HG03432 (cell line): Measurements from ENCODE around the gene RSPO4.

Source experiments
- ATAC-seq: cut with Tn5 transposase; IDR thresholded peaks from one replicate; pipeline ENCODE4 v1.9.1; 2021; ENCODE audit warnings: mild to moderate bottlenecking, moderate library complexity; ENCODE audit not compliant: unreplicated experiment

The RSPO4 gene

DNA sequence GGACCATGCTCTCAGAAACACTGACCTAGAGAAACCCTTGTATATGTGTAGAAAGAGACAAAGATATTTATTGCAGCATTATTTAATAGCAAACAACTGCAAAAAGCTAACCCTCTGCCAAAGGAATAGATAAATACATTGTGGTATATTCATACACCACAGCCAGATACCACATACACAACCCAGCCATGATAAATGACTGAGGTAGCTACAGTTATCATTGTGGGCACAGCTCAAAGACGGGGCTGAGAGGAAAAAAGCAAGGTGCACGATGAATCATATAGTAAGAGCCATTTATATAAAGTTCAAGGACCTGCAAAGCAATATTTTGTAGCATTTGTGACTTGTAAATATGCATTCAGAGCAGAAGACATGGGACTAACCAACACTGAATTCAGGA is 30.8 kb downstream of the RSPO4 start:
- no peak for ATAC-seq

DNA sequence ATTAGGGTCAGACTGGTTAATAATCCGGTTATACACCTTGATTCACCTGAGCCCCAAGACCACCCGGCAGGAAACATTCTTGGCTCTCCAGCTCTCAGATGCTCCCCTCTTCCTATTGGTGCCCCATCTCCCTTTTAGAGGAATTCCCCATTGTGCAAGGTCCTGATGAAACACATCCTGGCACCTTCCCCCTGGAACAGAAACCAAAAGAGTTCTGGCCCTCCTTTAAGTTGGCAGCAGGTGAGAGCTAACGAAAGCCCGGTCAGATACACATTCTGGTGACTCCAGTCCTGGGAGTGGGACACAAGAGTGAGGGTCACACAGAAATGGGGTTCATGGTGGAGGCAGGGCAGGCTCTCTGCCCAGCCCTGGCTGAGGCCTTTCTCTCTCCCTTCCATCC is 32.2 kb downstream of the RSPO4 start:
- ATAC-seq, result no peak

DNA sequence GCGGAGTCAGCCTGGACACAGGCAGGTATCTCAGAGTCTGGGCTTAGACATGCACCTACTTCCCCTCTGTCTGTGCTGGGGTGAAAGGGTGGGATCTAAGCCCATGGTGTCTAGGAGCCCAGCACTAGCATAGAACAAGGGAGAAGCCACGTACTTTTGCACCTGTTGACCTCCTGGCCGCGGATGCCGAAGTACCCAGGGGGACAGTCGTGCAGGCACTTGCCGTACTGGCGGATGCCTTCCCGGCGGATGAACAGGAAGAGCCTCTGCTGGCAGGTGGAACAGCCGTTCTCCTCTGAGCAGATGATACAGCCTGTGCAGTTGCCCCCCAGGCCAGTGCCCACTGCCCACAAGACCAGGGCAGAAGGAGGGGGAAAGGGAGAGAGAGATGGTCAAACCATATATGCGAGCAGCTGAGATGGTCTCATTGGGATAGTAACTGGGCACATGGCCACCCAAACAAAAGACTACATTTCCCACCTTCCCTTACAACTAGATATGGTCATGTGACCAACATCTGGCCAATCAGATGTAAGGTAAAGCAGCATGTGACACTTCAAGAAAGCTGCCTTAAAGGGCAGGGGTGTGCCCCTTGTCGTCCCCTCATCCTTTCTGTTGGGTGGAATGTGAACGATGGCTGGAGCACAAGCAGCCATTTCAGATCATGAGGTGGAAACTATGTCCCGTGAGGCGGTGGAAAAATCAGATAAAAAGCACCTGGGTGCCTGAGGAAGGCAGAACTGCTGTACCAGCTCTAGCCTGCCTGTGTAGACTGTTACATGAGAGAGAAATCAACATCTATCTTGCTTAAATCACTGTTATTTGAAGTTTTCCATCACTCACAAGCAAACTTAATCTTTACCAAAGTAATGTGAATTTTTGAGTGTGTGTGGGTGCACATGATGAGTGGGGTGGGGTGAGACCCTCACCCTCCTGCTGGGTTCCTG is 34.0 kb downstream of the RSPO4 start:
- no peak for ATAC-seq

GRCh38 chr20:965956-966355 is 36.2 kb downstream of the RSPO4 start:
- ATAC-seq, result no peak

DNA sequence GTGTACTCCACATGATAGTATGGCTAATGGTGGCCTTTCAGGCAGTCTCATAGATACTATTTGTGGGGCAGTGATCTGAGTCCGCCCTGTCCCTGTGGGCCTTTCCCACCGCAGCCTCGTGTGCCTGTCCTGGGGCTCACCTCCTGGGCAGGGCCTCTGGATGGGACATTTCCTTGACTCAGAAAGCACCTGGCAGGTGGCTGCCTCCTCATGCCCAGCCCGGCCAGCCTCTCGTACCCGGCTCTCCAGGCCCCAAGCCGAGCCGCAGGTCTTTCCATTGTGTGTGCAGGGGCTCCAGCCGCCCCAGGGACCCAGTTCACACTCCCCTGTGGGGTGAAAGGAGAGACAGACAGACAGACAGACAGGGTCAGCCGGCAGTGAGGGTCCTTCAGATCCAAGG is 38.3 kb downstream of the RSPO4 start:
- no peak for ATAC-seq

- no peak for ATAC-seq
Observed at GRCh38 chr20:962683-963082, 39.4 kb downstream of the RSPO4 start.

DNA sequence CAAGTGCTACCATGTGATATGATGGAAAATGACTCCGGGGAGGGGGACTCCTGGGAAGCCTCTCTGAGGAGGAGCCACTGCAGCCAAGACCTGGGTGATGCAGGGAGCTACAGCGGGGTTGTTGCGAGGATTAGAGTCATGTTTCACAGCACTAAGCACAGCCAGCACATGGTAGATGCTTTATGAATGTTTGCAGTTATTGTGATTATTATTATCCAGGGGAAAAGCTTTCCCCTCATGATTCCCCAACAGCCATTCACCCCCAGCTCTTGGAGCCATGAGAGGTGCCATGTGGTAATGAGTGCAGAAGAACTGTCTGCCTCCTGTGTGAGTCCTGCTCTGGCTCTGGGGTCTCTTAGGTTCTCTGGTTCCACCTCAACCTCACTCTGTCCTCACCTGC is 39.9 kb downstream of the RSPO4 start:
- no peak for ATAC-seq

DNA sequence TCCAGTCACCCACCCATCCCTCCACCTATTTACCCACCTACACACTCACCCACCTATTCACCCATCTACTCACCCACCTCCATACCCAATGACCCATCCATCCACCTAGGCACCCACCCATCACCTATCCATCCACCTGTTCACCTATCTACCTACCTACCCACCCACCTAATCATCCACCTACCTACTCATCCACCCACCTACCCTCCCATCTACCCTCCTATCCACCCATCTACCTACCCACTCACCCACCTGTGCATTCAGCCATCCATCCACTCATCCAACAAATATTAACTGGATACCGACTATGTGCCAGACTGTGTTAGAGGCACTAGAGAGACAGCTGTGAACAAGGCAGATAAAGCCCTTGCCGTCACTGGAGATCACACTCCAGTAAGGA is 40.3 kb downstream of the RSPO4 start:
- no peak for ATAC-seq

- no peak for ATAC-seq
Observed at GRCh38 chr20:959996-960615, 42.0 kb downstream of the RSPO4 start.

GRCh38 chr20:958936-959815 is 42.9 kb downstream of the RSPO4 start:
- ATAC-seq, result no peak

- ATAC-seq, result no peak
Observed at GRCh38 chr20:957544-957943, 44.6 kb downstream of the RSPO4 start.

GRCh38 chr20:956330-956951 is 45.7 kb downstream of the RSPO4 start:
- ATAC-seq, result peak; percentile 67

DNA sequence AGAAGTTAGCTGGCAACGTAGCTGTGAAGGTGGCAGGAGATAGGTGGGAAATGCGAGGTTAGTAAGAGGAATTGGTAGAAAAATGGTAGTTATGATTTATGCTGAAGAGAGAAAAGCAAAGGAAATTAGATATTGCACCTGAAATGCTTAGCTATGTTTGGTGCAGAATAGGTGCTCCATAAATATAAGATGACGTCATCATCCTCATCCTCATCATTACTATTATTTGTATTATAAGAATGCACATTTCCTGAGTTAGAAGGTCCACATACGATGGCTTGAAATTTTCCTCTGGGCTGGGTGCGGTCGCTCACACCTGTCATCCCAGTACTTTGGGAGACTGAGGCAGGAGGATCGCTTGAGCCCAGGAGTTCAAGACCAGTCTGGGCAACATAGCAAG is 46.5 kb downstream of the RSPO4 start:
- ATAC-seq, result no peak

DNA sequence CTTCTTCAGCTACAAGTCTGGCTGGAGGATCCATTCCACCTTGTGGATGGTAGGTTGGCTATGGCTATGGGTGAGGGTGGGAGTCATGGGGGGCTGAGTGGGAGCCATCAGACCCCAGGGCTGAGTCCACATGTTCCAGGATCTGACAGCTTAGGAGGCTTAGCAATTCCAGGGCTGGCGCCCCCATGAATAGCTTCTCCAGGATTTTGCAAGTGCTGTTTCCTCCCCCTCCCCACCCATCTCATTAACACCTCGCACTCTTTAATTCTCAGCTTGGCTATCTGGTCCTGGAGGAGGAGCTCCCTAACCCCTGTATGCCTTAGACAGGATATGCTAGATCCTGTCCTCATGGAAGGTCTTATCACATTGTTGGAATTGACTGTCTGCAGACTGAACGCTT is 47.0 kb downstream of the RSPO4 start:
- ATAC-seq, result no peak

DNA sequence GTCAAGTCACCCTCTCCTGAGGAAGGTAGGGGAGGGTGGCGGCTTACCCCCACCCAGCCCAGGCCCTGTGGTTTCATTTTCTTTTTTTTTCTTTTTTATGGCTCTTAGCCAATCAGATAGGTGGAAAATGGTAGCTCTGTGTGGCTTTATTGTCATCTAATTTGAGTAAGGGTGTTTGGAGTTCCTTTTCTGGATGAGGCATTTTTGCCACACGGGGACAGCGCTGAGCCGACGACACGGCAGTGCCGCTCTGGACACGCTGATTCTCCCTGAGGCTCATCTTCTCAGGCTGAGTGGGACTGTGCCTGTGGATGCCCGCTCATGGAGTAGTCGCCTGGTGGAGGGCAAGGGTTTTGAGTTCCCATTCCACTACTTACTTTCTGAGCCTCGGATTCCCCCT is 48.4 kb downstream of the RSPO4 start:
- ATAC-seq, result no peak

GRCh38 chr20:952196-952795 is 49.8 kb downstream of the RSPO4 start:
- no peak for ATAC-seq

DNA sequence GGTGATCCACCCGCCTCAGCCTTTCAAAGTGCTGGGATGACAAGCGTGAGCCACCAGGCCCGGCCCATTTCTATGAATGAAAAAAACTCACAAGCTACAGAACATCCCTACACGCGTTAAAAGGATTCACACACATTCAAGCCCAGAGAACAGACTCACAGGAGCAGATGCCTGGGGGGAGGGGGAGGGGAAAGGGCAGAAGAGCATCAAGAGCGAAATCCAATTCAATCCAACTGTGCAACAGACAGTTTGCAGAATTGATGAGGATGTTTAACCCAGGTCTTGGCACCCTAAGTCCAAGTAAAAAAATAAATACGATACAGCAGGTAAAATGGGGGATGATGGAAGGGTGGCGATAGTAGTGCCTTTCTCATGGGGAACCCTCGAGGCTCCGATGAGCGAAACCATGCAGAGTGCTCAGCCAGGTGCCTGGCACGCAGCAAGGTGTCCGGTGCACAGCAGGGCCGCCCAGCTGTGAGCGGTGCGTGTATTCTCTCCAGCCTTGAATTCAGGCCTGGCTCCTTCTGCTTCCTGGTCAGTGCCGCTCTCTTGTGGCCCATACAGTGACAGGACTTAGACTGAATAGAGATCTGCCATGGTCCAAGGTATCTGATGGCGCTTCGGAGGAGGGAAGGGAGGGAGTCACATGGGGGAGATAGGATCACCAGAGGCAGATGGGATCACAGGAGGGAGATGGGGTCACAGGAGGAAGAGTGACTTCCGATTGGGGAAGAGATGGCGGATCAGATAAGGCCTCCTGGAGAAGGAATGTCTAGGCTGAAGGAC is 50.5 kb downstream of the RSPO4 start:
- no peak for ATAC-seq

- ATAC-seq, result no peak
Observed at GRCh38 chr20:949717-950116, 52.4 kb downstream of the RSPO4 start.

- ATAC-seq, result no peak
Observed at GRCh38 chr20:946826-947225, 55.3 kb downstream of the RSPO4 start.

DNA sequence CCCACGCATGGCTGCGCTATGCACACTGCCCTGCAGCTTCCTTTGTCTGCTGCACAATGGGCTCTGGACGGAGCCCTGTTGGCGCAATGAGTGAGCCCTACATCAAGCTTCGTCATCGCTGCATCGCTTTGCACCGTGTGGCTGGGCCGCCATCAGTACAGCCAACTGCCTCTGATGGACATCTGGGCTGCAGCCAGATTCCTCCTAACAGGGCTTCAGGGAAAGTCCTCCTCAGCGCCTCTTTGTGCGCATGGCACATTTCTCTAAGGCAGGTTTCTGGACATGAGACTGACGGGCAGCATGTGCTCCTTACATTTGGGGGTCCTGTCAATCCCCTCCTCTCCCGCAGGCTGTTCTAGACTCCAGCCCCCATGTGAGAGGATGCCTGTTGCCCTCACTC is 56.3 kb downstream of the RSPO4 start:
- ATAC-seq, result no peak
